Measurements from ENCODE around the gene ILK. TPM values are rescaled to one million over a fixed set of nuclear protein-coding genes. Genes with fewer than 3 reads are reported as not detected.

The ILK gene
- total RNA-seq, 4 donors from 2014 or later, result 481 to 652 (median 606) TPM

DNA sequence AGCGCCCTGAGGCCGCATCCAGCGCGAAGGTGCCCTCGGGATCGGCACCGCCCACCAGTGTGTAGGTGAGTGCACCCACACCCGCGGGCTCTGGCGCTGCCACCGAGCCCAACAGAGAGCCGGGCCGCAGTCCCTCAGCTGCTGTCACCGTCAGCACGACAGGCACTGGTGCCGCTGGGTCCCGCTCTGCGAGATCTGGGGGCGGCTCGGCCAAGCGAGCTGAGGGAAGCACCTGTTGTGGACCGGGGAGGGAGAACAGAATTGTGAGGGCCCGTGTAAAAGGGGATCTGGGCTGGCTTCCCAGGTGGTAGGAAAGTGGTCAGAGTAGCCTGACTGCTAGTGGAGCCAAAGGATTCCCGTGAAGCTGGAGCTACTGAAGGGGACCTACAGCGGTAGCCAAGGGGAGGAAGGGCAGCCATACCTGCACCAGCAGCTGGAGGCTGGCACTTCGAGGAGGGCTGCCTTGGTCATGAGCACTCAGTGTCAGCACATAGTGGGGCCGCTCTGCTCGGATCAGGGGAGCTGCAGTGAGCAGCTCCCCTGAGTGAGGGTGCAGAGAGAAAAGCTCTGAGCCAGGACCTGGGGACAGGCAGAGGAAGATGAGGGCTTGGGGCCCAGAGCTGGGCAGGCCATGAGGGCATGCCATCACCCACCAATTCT, 27.2 kb downstream of the ILK start:
- Histone ChIP-seq H3K4me1 (peaks cover 14 to 30% (median 22%) of the 10 kb centered on the region in 4 donors), H3K36me3 (peaks cover 20 to 78% (median 68%) of the 10 kb centered on the region in 4 donors), H3K9me3 (no peaks in the 10 kb centered on the region), H3K27me3 (no peaks in the 10 kb centered on the region), H3K27ac (replicated peaks in 1 of 4) (no peak overlapping the region), H3K4me3 (no peak overlapping the region)
- 81% methylated on average over 26 of the region's 28 CpGs for WGBS
- intact Hi-C loops (cut with DNase I), result no loop called here
- TF ChIP-seq POLR2AphosphoS5 (IDR thresholded peaks at IDR 0.05) (no peak), POLR2A (IDR thresholded peaks at IDR 0.05; ENCODE audit: low read depth) (no peak), EP300 (IDR thresholded peaks at IDR 0.05) (no peak)
- TF ChIP-seq, protein P1, sequence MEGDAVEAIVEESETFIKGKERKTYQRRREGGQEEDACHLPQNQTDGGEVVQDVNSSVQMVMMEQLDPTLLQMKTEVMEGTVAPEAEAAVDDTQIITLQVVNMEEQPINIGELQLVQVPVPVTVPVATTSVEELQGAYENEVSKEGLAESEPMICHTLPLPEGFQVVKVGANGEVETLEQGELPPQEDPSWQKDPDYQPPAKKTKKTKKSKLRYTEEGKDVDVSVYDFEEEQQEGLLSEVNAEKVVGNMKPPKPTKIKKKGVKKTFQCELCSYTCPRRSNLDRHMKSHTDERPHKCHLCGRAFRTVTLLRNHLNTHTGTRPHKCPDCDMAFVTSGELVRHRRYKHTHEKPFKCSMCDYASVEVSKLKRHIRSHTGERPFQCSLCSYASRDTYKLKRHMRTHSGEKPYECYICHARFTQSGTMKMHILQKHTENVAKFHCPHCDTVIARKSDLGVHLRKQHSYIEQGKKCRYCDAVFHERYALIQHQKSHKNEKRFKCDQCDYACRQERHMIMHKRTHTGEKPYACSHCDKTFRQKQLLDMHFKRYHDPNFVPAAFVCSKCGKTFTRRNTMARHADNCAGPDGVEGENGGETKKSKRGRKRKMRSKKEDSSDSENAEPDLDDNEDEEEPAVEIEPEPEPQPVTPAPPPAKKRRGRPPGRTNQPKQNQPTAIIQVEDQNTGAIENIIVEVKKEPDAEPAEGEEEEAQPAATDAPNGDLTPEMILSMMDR (IDR thresholded peaks at IDR 0.05), result no peak
- no peak for DNase-seq (ENCODE audit: extremely low spot score)

DNA sequence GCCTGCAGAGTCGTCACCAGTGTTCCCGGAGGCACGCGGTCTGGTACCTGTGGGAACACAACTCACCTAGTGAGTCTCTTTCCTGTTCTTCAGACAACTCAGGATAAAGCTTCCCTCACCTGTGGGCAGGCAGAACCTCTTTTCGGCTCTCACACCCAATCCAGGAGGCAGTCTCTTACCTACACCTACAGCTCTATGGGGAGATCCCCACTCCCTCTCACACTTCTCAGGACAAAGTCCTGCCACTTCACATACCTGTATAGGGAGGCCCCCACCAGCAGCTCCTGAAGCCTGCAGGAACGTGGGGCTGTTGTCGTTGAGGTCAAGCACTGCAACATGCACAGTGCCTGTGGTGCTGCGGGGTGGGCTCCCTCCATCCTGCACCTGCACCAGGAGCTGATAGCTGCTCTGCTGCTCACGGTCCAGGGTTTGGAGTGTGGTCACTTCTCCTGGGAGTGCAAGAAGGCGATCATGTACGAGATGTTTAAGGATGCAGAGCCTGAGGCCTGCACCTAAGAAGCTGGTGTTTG, 27.9 kb downstream of the ILK start:
- DNase-seq (ENCODE audit: extremely low spot score), result no peak
- WGBS, result 89% methylated on average over 10 of the region's 11 CpGs
- no peak overlapping the region for H3K4me3 ChIP-seq
- H3K36me3 ChIP-seq, result peaks cover 20 to 72% (median 63%) of the 10 kb centered on the region in 4 donors
- intact Hi-C loops (cut with DNase I), result no loop called here
- H3K27ac ChIP-seq (replicated peaks in 1 of 4), result no peak overlapping the region
- TF ChIP-seq POLR2AphosphoS5 (IDR thresholded peaks at IDR 0.05) (no peak), POLR2A (IDR thresholded peaks at IDR 0.05; ENCODE audit: low read depth) (no peak), EP300 (IDR thresholded peaks at IDR 0.05) (no peak)
- TF ChIP-seq, protein P1 (IDR thresholded peaks at IDR 0.05), result no peak
- no peaks in the 10 kb centered on the region for H3K27me3 ChIP-seq
- no peaks in the 10 kb centered on the region for H3K9me3 ChIP-seq
- H3K4me1 ChIP-seq, result peaks cover 21 to 37% (median 28%) of the 10 kb centered on the region in 4 donors

GRCh38 chr11:6632116-6633073, 28.8 kb downstream of the ILK start:
- TF ChIP-seq EP300 (IDR thresholded peaks at IDR 0.05), result no peak
- TF ChIP-seq POLR2A (IDR thresholded peaks at IDR 0.05; ENCODE audit: low read depth), result no peak
- no peak overlapping the region for H3K4me3 ChIP-seq
- DNase-seq (ENCODE audit: extremely low spot score), result no peak
- H3K36me3 ChIP-seq, result peaks cover 20 to 62% (median 53%) of the 10 kb centered on the region in 4 donors
- no peaks in the 10 kb centered on the region for H3K9me3 ChIP-seq
- H3K27me3 ChIP-seq, result no peaks in the 10 kb centered on the region
- intact Hi-C loops (cut with DNase I), result no loop called here
- WGBS, result 91% methylated on average over 11 of the region's 29 CpGs
- peaks cover 30 to 43% (median 36%) of the 10 kb centered on the region in 4 donors for H3K4me1 ChIP-seq
- H3K27ac ChIP-seq (replicated peaks in 1 of 4), result no peak overlapping the region

DNA sequence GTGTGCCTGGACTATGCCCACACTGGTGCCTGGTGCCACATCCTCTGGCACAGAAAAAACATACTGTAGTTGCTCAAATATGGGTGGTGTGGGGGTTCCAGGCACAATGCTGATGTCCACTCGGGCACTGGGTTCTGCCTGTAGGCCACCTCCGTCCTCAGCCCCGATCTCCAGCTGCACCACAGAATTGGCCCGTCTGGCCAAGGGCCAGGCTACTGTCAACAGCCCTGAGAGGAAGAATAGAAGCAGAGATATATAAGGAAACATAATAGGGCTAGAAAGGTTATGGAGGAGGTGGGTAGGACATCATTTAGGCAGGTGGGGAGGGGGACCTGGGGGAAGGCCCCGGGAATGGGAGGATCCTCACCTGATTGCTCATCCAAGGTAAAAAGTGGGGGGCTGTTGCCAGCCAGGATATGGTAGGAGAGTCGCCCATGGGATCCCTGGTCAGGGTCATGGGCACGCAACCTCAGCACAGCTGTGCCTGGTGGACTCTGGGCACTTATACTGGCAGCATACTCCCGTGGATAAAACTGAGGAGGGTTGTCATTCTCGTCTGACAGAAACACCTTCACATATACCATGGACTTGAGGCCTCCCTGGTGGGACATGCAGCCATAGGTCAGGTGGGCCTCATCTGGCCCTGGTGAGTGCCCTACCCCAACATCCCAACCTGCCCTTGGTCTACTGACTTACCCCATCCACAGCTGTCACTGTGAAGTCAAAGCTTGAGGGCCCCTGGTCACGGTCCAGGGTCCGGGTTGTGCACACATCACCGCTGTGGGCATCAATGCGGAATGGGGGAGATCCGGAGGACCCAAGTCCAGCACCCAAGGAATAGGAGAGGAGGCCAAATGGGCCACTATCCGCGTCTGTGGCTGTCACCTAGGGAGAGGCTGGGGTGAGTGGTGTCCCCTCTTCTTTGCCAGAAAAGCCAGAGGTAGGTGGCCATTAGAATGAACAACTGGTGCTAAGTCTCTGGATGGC, 30.1 kb downstream of the ILK start:
- H3K36me3 ChIP-seq, result peaks cover 20 to 50% (median 45%) of the 10 kb centered on the region in 4 donors
- H3K4me1 ChIP-seq, result peaks cover 43 to 56% (median 50%) of the 10 kb centered on the region in 4 donors
- no peaks in the 10 kb centered on the region for H3K27me3 ChIP-seq
- intact Hi-C loops (cut with DNase I), result no loop called here
- DNase-seq (ENCODE audit: extremely low spot score), result no peak
- WGBS, result 80% methylated on average over 16 of the region's 16 CpGs
- H3K4me3 ChIP-seq, result no peak overlapping the region
- peak overlapping the region in 1 of 4 donors; percentile 78 for H3K27ac ChIP-seq (replicated peaks in 1 of 4)
- TF ChIP-seq POLR2AphosphoS5 (IDR thresholded peaks at IDR 0.05), result no peak
- TF ChIP-seq, protein P1 (IDR thresholded peaks at IDR 0.05), result no peak
- no peak for TF ChIP-seq EP300 (IDR thresholded peaks at IDR 0.05)
- no peak for TF ChIP-seq POLR2A (IDR thresholded peaks at IDR 0.05; ENCODE audit: low read depth)
- H3K9me3 ChIP-seq, result no peaks in the 10 kb centered on the region

All from esophagus muscularis mucosa (tissue), 4 donors.